Lower leg skin (tissue), 3 donors: ENCODE results near the gene LZTR1.

ENCODE experiments used
- POLR2A ChIP-seq, 2 donors: fragments of 450-650 bp; IDR thresholded peaks; one replicate each; pipeline ENCODE4 v1.6.1; 2016 to 2017; ENCODE audit warnings: antibody characterized with exemption in 2 of 2, mild to moderate bottlenecking in 1 of 2, moderate library complexity in 1 of 2
- TF ChIP-seq, protein P1 (sequence below), 3 donors: fragments of 450-650 bp; IDR thresholded peaks; one replicate each; pipeline ENCODE4 v1.5.1; 2016; ENCODE audit warnings: antibody characterized with exemption in 3 of 3, mild to moderate bottlenecking in 3 of 3, moderate library complexity in 2 of 3

DNA sequence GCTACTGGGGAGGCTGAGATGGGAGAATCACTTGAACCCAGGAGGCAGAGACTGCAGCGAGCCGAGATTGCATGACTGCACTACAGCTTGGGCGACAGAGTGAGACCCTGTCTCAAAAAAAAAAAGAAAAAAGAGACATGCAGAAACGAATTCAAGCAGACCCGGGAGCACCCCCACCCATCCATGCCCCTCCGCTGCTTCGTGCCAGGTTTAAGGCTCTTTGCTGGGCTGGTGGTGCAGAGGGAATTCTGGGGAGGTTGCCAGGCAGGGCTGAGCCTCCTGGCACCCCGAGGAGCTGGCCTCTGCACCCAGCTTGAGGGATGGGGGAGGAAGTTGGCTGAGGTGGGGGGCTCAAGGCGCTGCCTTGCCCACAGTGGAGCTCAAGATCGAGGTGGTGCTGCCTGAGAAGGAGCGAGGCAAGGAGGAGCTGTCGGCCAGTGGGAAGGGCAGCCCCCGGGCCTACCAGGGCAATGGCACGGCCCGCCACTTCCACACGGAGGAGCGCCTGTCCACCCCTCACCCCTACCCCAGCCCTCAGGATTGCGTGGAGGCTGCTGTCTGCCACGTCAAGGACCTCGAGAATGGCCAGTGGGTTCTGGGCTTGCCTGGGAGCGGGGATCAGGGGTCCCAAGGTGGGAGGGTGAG lies 9.0 kb upstream of the LZTR1 start:
- TF ChIP-seq, protein P1, sequence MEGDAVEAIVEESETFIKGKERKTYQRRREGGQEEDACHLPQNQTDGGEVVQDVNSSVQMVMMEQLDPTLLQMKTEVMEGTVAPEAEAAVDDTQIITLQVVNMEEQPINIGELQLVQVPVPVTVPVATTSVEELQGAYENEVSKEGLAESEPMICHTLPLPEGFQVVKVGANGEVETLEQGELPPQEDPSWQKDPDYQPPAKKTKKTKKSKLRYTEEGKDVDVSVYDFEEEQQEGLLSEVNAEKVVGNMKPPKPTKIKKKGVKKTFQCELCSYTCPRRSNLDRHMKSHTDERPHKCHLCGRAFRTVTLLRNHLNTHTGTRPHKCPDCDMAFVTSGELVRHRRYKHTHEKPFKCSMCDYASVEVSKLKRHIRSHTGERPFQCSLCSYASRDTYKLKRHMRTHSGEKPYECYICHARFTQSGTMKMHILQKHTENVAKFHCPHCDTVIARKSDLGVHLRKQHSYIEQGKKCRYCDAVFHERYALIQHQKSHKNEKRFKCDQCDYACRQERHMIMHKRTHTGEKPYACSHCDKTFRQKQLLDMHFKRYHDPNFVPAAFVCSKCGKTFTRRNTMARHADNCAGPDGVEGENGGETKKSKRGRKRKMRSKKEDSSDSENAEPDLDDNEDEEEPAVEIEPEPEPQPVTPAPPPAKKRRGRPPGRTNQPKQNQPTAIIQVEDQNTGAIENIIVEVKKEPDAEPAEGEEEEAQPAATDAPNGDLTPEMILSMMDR (IDR thresholded peaks at IDR 0.05), result no peak
- no peak for TF ChIP-seq POLR2A (IDR thresholded peaks at IDR 0.05)
